H1 (cell line): Measurements from ENCODE around the gene PGLYRP4. TPM values are rescaled to one million over a fixed set of nuclear protein-coding genes. Genes with fewer than 3 reads are reported as not detected.

Experiments
- CTCF ChIA-PET: fragments of 300-600 bp; sonication (Branson Sonifier 250); formaldehyde crosslinking; loops from one replicate; lab custom pipeline; 2021; ENCODE audit not compliant: partially characterized antibody; lab: Charles Lee
- POLR2A ChIA-PET: fragments of 300-600 bp; sonication (Branson Sonifier 250); formaldehyde crosslinking; loops from one replicate; lab custom pipeline; 2021; ENCODE audit warnings: inconsistent platforms; ENCODE audit not compliant: partially characterized antibody; lab: Charles Lee
- DNase-seq, 2 experiments: peaks; one replicate each; pipeline versions ENCODE4 v3.0.0 to v3.0.0-alpha.2; 2010 to 2022; ENCODE audit warnings: low spot score in 2 of 2, low read depth in 1 of 2, mixed read lengths in 1 of 2
- FAIRE-seq: peaks from 2 replicates; lab custom pipeline; 2011; peaks lifted over from hg19 to GRCh38; lab: Jason Lieb, UNC
- H2AFZ ChIP-seq: 2 replicates; pipeline ENCODE4 v1.8.1; 2012; ENCODE audit warnings: low read length, inconsistent platforms
- H2AK5ac ChIP-seq: 2 replicates; pipeline ENCODE4 v1.6.1; 2013; ENCODE audit warnings: low read depth, low read length
- H2BK120ac ChIP-seq: replicated peaks from 2 replicates; pipeline ENCODE3; 2013; ENCODE audit warnings: low read depth, low read length, inconsistent platforms
- H2BK12ac ChIP-seq: 2 replicates; pipeline ENCODE4 v1.6.1; 2013; ENCODE audit warnings: low read depth, low read length
- H2BK15ac ChIP-seq: 2 replicates; pipeline ENCODE4 v1.6.1; 2013; ENCODE audit warnings: low read length
- H2BK20ac ChIP-seq: 2 replicates; pipeline ENCODE4 v1.6.1; 2013; ENCODE audit warnings: low read length
- H2BK5ac ChIP-seq: 2 replicates; pipeline ENCODE4 v1.6.1; 2013; ENCODE audit warnings: low read depth, low read length
- H3K14ac ChIP-seq: 2 replicates; pipeline ENCODE4 v1.6.1; 2013; ENCODE audit warnings: inconsistent platforms; ENCODE audit not compliant: insufficient read length
- H3K18ac ChIP-seq: 2 replicates; pipeline ENCODE4 v1.6.1; 2013; ENCODE audit warnings: low read length; ENCODE audit errors: extremely low read depth
- H3K23ac ChIP-seq: 2 replicates; pipeline ENCODE4 v1.6.1; 2013; ENCODE audit warnings: inconsistent platforms; ENCODE audit not compliant: insufficient read length
- H3K23me2 ChIP-seq: 2 replicates; pipeline ENCODE4 v1.6.1; 2013; ENCODE audit warnings: low read depth, low read length
- H3K27ac ChIP-seq: 2 replicates; pipeline ENCODE4 v1.6.1; 2011; ENCODE audit warnings: low read depth, low read length, inconsistent platforms
- H3K27me3 ChIP-seq, 4 experiments: replicated peaks in 1 of 4; 1 replicate in 1 of 4; 2 replicates in 3 of 4; pipeline versions ENCODE4 v1.6.1 to v1.8.1; 2011 to 2013; ENCODE audit warnings: low read length in 3 of 4, mild to moderate bottlenecking in 3 of 4, inconsistent platforms in 2 of 4, mixed read lengths in 2 of 4, moderate library complexity in 1 of 4; ENCODE audit not compliant: control insufficient read depth in 3 of 4, insufficient read depth in 3 of 4; ENCODE audit errors: extremely low read depth in 1 of 4
- H3K36me3 ChIP-seq, 4 experiments: 2 replicates each; pipeline versions ENCODE4 v1.6.1 to v1.8.1; 2011 to 2013; ENCODE audit warnings: mild to moderate bottlenecking in 4 of 4, low read length in 3 of 4, moderate library complexity in 2 of 4, control low read depth in 1 of 4, inconsistent platforms in 1 of 4; ENCODE audit not compliant: insufficient read depth in 4 of 4, control insufficient read depth in 2 of 4
- H3K4ac ChIP-seq: replicated peaks from 2 replicates; pipeline ENCODE3; 2013; ENCODE audit warnings: low read length, low read depth, mixed read lengths, inconsistent platforms; ENCODE audit not compliant: insufficient read length
- H3K4me1 ChIP-seq, 4 experiments: replicated peaks in 1 of 4; 1 replicate in 1 of 4; 2 replicates in 3 of 4; pipeline versions ENCODE4 v1.6.1 to v1.8.1; 2011 to 2013; ENCODE audit warnings: low read length in 3 of 4, inconsistent platforms in 2 of 4, mixed read lengths in 1 of 4; ENCODE audit not compliant: insufficient read depth in 4 of 4, control insufficient read depth in 3 of 4
- H3K4me2 ChIP-seq, 2 experiments: 2 replicates each; pipeline versions ENCODE4 v1.6.1 to v1.8.1; 2011 to 2013; ENCODE audit warnings: low read depth in 2 of 2, low read length in 2 of 2, control low read depth in 1 of 2, inconsistent platforms in 1 of 2, mild to moderate bottlenecking in 1 of 2; ENCODE audit not compliant: insufficient read depth in 1 of 2
- H3K4me3 ChIP-seq, 4 experiments: fragments of 200-600, 300-600 bp in 1 of 4; sonication (generic), shearing (Covaris generic), sonication (Bioruptor Twin) in 1 of 4; 2 replicates each; pipeline versions ENCODE4 v1.5.1 to v1.8.1; 2011 to 2016; ENCODE audit warnings: low read length in 4 of 4, low read depth in 3 of 4, control low read depth in 2 of 4, inconsistent platforms in 2 of 4, mild to moderate bottlenecking in 2 of 4, mixed read lengths in 1 of 4, moderate library complexity in 1 of 4; ENCODE audit not compliant: insufficient read depth in 2 of 4; ENCODE audit errors: extremely low read depth in 1 of 4
- H3K56ac ChIP-seq: replicated peaks from 2 replicates; pipeline ENCODE3; 2013; ENCODE audit warnings: low read depth, mild to moderate bottlenecking, mixed read lengths, low read length, inconsistent platforms; ENCODE audit not compliant: insufficient read length
- H3K79me1 ChIP-seq: 2 replicates; pipeline ENCODE4 v1.6.1; 2013; ENCODE audit warnings: low read depth, low read length, control low read depth
- H3K79me2 ChIP-seq, 2 experiments: 2 replicates each; pipeline versions ENCODE4 v1.6.1 to v1.8.1; 2012 to 2013; ENCODE audit warnings: low read length in 2 of 2, mild to moderate bottlenecking in 2 of 2, inconsistent platforms in 1 of 2; ENCODE audit not compliant: insufficient read depth in 2 of 2, control insufficient read depth in 1 of 2
- H3K9ac ChIP-seq, 4 experiments: replicated peaks in 1 of 4; 1 replicate in 1 of 4; 2 replicates in 3 of 4; pipeline versions ENCODE4 v1.6.1 to v1.8.1; 2011 to 2013; ENCODE audit warnings: low read depth in 3 of 4, low read length in 3 of 4, control low read depth in 2 of 4, mild to moderate bottlenecking in 2 of 4, moderate library complexity in 2 of 4, inconsistent platforms in 1 of 4; ENCODE audit errors: extremely low read depth in 1 of 4
- H3K9me3 ChIP-seq, 2 experiments: 2 replicates each; pipeline versions ENCODE4 v1.6.1 to v1.8.1; 2012 to 2013; ENCODE audit warnings: mild to moderate bottlenecking in 2 of 2, moderate library complexity in 2 of 2, control low read depth in 1 of 2, inconsistent platforms in 1 of 2, low read depth in 1 of 2, low read length in 1 of 2, mixed read lengths in 1 of 2; ENCODE audit not compliant: insufficient read depth in 2 of 2
- H4K20me1 ChIP-seq, 2 experiments: replicated peaks in 1 of 2; 2 replicates each; pipeline versions ENCODE3 to v1.8.1; 2011 to 2013; ENCODE audit warnings: inconsistent platforms in 2 of 2, low read length in 2 of 2, mild to moderate bottlenecking in 1 of 2; ENCODE audit not compliant: insufficient read depth in 2 of 2, control insufficient read depth in 1 of 2
- H4K5ac ChIP-seq: 2 replicates; pipeline ENCODE4 v1.6.1; 2013; ENCODE audit warnings: low read length, low read depth, mixed read lengths, inconsistent platforms; ENCODE audit not compliant: insufficient read length
- H4K8ac ChIP-seq: 2 replicates; pipeline ENCODE4 v1.8.0; 2013; ENCODE audit warnings: mild to moderate bottlenecking, moderate library complexity, low read length, inconsistent platforms; ENCODE audit not compliant: insufficient read depth; ENCODE audit errors: extremely low read depth
- H4K91ac ChIP-seq: replicated peaks from 2 replicates; pipeline ENCODE3; 2013; ENCODE audit warnings: low read length, mixed read lengths, inconsistent platforms; ENCODE audit not compliant: insufficient read length
- BACH1 ChIP-seq: IDR thresholded peaks from 2 replicates; pipeline ENCODE4 v1.6.1; 2012; ENCODE audit warnings: low read length, improper control_type of control experiment
- CBX5 ChIP-seq: fragments of 300-800, 300-1000 bp; sonication (generic); IDR thresholded peaks from 2 replicates; pipeline ENCODE4 v1.7.1; 2016; ENCODE audit warnings: antibody characterized with exemption, low read length, low read depth
- EZH2 ChIP-seq: fragments of 200-600 bp; sonication (generic); IDR thresholded peaks from 2 replicates; pipeline ENCODE4 v1.7.1; 2012; ENCODE audit warnings: low read depth, mild to moderate bottlenecking, moderate library complexity, low read length, inconsistent platforms; ENCODE audit not compliant: severe bottlenecking
- JUN ChIP-seq: IDR thresholded peaks from 2 replicates; pipeline ENCODE4 v1.6.1; 2011; ENCODE audit warnings: low read depth, mild to moderate bottlenecking, improper control_type of control experiment, low read length
- KDM5A ChIP-seq: fragments of 200-600 bp; IDR thresholded peaks from 2 replicates; pipeline ENCODE4 v1.7.1; 2012; ENCODE audit warnings: mild to moderate bottlenecking, low read length, inconsistent platforms, mixed read lengths
- PHF8 ChIP-seq: fragments of 200-600 bp; sonication (generic); conservative IDR thresholded peaks from 2 replicates; pipeline ENCODE4 v1.7.1; 2012; ENCODE audit warnings: low read depth, mild to moderate bottlenecking, inconsistent platforms, low read length, moderate library complexity
- POU5F1 ChIP-seq: IDR thresholded peaks from 2 replicates; pipeline ENCODE4 v1.6.1; 2011; ENCODE audit warnings: low read depth, mild to moderate bottlenecking, low read length, moderate library complexity
- SUZ12 ChIP-seq: fragments of 200-600 bp; sonication (generic); IDR thresholded peaks from 2 replicates; pipeline ENCODE4 v1.6.1; 2012; ENCODE audit warnings: mild to moderate bottlenecking, inconsistent platforms, low read length, moderate library complexity, mixed read lengths
- YY1 ChIP-seq: IDR thresholded peaks from 2 replicates; pipeline ENCODE4 v1.6.1; 2011; ENCODE audit warnings: low read depth, mild to moderate bottlenecking, low read length
- WGBS, 2 experiments: shearing (Covaris generic) in 1 of 2; methylation state at CpG; one replicate each; pipeline versions ENCODE4 v1.1.6 to v1.1.7; 2013 to 2015; ENCODE audit warnings: low lambda C conversion rate in 2 of 2, mixed read lengths in 2 of 2, inconsistent platforms in 1 of 2, low coverage in 1 of 2, missing lambda C conversion rate in 1 of 2; ENCODE audit not compliant: insufficient replicate concordance in 2 of 2, insufficient coverage in 1 of 2, insufficient read length in 1 of 2; ENCODE audit errors: extremely low coverage in 1 of 2, missing lambda C conversion rate in 1 of 2; 5-methylcytosine and 5-hydroxymethylcytosine counted together
- polyA plus RNA-seq, 7 experiments: library from polyadenylated mRNA; depleted of rRNA in 3 of 7; stranded (reverse) in 5 of 7; unstranded in 2 of 7; fragments of >200 nt in 5 of 7; fragments of 200-250 nt in 2 of 7; gene quantifications; 1 replicate in 5 of 7; 2 replicates in 1 of 7; 4 replicates in 1 of 7; pipeline versions ENCODE4 v1.2.1 to v1.2.3, GENCODE V29; 2011 to 2013; ENCODE audit warnings: missing spikeins in 2 of 7, mixed read lengths in 2 of 7
- total RNA-seq: library from RNA; stranded (reverse); fragmentation: NEBNext Ultra II Directional; extraction: Animal tissue kit (Norgen Biotek cat#: 25700); gene quantifications from 2 replicates; pipeline ENCODE4 v1.2.1, GENCODE V29; 2021
- TF ChIP-seq, protein P1 (sequence below): IDR thresholded peaks from 2 replicates; pipeline ENCODE4 v1.6.1; 2012; ENCODE audit warnings: inconsistent platforms
- TF ChIP-seq, protein P2 (sequence below), 3 experiments: IDR thresholded peaks; 1 replicate in 2 of 3; 2 replicates in 1 of 3; pipeline versions ENCODE4 v1.5.1 to v1.6.1; 2011; ENCODE audit warnings: low read length in 3 of 3, mild to moderate bottlenecking in 3 of 3, inconsistent platforms in 2 of 3, low read depth in 1 of 3, moderate library complexity in 1 of 3; ENCODE audit not compliant: insufficient read depth in 1 of 3; ENCODE audit errors: control extremely low read depth in 1 of 3

The PGLYRP4 gene
- total and polyA plus RNA-seq, 2 of the 8 experiments (the other 6 are each of a cell fraction or from before 2014, with no cell fraction given) = not detected

GRCh38 chr1:153308540-153308939 is 40.1 kb downstream of the PGLYRP4 start:
- Histone ChIP-seq H2BK5ac (no peak overlapping the region), H2BK20ac (no peak overlapping the region), H3K27ac (no peak overlapping the region), H3K4me1 (peaks cover 0 to 5% (median 0%) of the 10 kb centered on the region in 4 experiments; a peak in 3 of 7 replicates), H3K4me3 (no peak overlapping the region), H3K4me2 (no peak overlapping the region), H4K8ac (no peak overlapping the region), H2AFZ (no peak overlapping the region), H3K56ac (no peak overlapping the region), H4K91ac (no peak overlapping the region), H3K9ac (no peak overlapping the region), H2BK12ac (no peak overlapping the region), H3K27me3 (no peaks in the 10 kb centered on the region; a peak in 1 of 7 replicates), H3K18ac (no peak overlapping the region; the same call in 1 of the 2 replicates), H4K5ac (no peak overlapping the region), H4K20me1 (no peaks in the 10 kb centered on the region), H3K14ac (no peak overlapping the region), H2AK5ac (no peak overlapping the region), H3K36me3 (no peaks in the 10 kb centered on the region), H3K79me2 (no peaks in the 10 kb centered on the region), H3K9me3 (no peaks in the 10 kb centered on the region), H2BK120ac (no peak overlapping the region), H3K79me1 (no peaks in the 10 kb centered on the region), H3K23me2 (no peaks in the 10 kb centered on the region), H3K4ac (no peak overlapping the region), H3K23ac (no peak overlapping the region), H2BK15ac (no peak overlapping the region)
- DNase-seq = no peak
- FAIRE-seq = no peak
- 88% methylated on average over 2 of the region's 2 CpGs; no CpG with 5 or more reads in 1 of the 2 experiments for WGBS, 2 experiments
- CTCF ChIA-PET = no interaction called here
- POLR2A ChIA-PET = no interaction called here
- TF ChIP-seq CBX5 (no peak), YY1 (no peak), KDM5A (no peak), BACH1 (no peak), POU5F1 (no peak), JUN (no peak), EZH2 (no peak), PHF8 (no peak), SUZ12 (no peak)
- TF ChIP-seq, protein P1, sequence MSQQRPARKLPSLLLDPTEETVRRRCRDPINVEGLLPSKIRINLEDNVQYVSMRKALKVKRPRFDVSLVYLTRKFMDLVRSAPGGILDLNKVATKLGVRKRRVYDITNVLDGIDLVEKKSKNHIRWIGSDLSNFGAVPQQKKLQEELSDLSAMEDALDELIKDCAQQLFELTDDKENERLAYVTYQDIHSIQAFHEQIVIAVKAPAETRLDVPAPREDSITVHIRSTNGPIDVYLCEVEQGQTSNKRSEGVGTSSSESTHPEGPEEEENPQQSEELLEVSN = no peak
- TF ChIP-seq, protein P2, sequence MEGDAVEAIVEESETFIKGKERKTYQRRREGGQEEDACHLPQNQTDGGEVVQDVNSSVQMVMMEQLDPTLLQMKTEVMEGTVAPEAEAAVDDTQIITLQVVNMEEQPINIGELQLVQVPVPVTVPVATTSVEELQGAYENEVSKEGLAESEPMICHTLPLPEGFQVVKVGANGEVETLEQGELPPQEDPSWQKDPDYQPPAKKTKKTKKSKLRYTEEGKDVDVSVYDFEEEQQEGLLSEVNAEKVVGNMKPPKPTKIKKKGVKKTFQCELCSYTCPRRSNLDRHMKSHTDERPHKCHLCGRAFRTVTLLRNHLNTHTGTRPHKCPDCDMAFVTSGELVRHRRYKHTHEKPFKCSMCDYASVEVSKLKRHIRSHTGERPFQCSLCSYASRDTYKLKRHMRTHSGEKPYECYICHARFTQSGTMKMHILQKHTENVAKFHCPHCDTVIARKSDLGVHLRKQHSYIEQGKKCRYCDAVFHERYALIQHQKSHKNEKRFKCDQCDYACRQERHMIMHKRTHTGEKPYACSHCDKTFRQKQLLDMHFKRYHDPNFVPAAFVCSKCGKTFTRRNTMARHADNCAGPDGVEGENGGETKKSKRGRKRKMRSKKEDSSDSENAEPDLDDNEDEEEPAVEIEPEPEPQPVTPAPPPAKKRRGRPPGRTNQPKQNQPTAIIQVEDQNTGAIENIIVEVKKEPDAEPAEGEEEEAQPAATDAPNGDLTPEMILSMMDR (IDR thresholded peaks at IDR 0.05; ENCODE audit: control extremely low read depth in 1 of 3, insufficient read depth in 1 of 3, low read depth in 1 of 3, low read length in 3 of 3) = no peak
